Measurements from ENCODE around the gene HOXD9.

The HOXD9 gene

DNA sequence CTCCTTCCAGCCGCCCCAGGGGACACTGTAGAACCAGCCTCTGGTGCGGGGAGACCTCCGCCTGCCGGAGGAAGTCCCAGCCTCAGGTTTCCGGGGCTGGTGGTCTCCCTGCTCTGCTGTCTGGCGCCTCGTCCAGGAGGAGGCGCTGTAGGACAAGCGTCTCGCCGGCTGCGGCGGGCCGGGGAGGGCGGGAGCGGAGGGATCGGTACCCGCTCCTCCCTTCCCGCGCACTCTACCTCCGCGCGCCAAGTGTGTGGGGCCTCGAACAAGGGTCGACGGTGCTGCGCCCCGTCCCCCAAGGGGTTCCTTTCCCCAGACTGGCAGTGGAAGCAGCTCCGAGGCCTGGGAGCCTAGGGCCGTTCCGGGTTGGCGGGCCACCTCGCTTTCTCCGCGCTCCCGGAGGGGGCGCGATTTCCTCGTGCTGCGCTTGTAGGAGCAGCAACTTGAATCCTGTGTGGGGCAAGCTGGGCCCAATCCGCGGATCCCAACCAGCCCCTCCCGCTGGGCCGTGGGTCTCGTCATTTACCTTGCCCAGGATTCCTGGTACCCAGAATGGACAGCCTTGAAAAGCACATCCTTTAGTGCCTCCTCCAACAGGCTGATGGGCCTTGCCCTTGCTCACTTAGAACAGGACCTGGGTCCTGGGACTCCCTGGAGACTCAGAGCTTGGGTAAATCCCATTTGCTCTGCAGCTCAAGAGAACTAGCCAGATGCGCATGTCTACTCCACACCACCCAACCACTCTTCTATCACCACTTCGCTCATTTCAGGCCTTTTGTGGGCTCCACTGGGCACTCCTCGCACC, 18.2 kb downstream of the HOXD9 start:
- DNase-seq = peak in 1 of 2 donors; percentile 43

- DNase-seq = no peak
Measured at GRCh38 chr2:176142281-176142680, 19.8 kb downstream of the HOXD9 start.

GRCh38 chr2:176145085-176145969, 22.8 kb downstream of the HOXD9 start:
- DNase-seq = no peak

DNA sequence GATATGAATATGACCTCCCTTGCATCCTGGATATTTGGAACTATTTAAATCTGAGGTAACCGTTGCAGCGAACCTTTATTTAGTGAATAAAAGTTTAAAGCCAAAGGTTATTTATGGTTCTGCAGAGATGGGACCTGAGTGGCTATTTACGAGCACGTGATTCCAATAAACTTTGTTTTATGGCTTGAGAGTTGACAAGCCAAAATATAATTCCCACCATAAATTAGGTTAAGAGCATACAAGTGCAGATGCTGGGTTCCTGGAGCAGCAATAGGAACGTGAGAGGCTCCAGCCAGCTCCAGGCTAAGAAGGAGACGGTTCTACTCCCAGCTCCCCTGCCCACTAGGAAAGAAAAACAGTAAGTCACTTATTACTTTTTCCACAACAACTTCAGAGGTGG, 23.6 kb downstream of the HOXD9 start:
- no peak for DNase-seq

GRCh38 chr2:176146645-176147044, 24.1 kb downstream of the HOXD9 start:
- DNase-seq = no peak

- DNase-seq = no peak
Measured at GRCh38 chr2:176147210-176147799, 24.8 kb downstream of the HOXD9 start.

DNA sequence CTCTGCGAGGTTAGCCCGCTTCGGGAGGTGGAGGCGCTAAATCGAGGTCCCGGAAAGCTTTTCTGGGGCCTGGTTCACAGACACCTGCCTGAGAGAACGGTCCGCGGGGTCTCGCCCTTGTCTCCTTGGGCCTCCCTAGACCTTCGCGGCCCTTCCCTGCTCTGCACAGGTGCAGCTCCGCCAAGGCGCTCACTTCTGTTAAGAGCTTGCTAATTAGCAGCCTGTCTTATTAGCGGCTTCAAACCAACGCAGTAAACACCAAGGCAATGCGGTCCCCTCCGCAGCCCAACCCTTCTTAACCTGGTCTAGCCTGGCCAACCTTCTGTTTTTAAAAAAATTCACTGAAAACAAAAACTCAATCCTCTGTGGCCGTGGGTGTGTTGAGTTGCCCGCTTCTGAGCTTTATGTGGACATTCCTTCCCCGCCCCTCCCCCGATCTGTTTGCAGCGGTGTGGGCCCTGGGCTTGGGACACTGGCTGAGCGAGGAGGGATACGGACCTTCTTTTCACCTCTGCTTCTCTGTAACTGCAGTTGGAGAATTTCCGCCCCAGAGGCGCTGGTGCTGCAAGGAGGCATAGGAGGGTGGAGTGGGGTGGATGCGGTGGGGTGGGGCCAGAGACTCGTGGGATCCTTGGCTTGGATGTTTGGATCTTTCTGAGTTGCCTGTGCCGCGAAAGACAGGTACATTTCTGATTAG, 25.4 kb downstream of the HOXD9 start:
- DNase-seq = no peak

- DNase-seq = no peak
Measured at GRCh38 chr2:176148751-176149421, 26.4 kb downstream of the HOXD9 start.

DNA sequence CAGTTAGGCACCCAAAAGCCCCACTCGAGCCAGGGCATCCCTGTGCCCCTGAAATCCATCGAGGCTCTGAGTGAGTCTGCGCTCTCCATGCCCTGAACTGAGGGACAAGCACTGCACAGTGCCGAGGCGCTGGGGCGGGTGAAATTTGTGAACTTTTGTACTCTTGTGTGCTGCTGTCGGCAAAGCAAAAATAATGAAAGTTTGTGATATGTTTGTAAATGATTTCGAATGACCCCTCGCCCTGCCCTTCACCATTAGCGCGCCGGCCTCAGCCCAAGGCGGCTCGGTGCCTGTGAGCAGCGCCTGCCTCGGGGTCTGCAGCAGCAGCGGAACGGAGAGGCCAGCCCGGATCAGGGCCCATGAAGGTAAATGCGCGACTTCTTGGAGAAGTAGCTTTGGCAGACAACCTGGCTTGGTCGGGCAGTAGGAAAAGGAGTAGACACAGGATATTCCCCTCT, 27.0 kb downstream of the HOXD9 start:
- no peak for DNase-seq

- no peak for DNase-seq
Measured at GRCh38 chr2:176149939-176150583, 27.5 kb downstream of the HOXD9 start.

GRCh38 chr2:176150584-176151441, 28.3 kb downstream of the HOXD9 start:
- no peak for DNase-seq

DNA sequence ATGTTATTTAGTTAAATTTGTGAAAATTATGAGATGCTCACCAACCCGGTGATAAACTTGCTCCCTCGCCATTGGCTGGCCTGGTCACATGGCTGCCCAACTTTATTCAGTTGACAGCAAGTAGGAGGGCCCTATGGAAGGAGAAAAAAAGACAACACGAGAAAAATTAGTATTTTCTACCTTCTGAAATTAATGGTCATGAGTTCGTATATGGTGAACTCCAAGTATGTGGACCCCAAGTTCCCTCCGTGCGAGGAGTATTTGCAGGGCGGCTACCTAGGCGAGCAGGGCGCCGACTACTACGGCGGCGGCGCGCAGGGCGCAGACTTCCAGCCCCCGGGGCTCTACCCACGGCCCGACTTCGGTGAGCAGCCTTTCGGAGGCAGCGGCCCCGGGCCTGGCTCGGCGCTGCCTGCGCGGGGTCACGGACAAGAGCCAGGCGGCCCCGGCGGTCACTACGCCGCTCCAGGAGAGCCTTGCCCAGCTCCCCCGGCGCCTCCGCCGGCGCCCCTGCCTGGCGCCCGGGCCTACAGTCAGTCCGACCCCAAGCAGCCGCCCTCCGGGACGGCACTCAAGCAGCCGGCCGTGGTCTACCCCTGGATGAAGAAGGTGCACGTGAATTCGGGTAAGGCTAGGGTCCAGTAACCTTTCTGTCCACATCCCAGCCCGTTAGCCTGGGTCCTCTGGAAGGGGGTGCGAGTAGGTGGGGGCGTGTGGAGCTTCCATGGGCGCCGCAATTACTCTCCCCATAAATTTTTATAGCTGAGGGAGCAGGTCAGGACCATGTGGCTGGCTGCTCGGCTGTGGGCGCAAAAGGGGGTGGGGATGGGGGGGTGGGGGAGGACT, 29.1 kb downstream of the HOXD9 start, which contains the start of gene HOXD4:
Gene HOXD4 (plus strand): TSS at position 109 of the 846 bp plus-strand sequence. CDS start 84 bp downstream, at position 193.
- DNase-seq = no peak

DNA sequence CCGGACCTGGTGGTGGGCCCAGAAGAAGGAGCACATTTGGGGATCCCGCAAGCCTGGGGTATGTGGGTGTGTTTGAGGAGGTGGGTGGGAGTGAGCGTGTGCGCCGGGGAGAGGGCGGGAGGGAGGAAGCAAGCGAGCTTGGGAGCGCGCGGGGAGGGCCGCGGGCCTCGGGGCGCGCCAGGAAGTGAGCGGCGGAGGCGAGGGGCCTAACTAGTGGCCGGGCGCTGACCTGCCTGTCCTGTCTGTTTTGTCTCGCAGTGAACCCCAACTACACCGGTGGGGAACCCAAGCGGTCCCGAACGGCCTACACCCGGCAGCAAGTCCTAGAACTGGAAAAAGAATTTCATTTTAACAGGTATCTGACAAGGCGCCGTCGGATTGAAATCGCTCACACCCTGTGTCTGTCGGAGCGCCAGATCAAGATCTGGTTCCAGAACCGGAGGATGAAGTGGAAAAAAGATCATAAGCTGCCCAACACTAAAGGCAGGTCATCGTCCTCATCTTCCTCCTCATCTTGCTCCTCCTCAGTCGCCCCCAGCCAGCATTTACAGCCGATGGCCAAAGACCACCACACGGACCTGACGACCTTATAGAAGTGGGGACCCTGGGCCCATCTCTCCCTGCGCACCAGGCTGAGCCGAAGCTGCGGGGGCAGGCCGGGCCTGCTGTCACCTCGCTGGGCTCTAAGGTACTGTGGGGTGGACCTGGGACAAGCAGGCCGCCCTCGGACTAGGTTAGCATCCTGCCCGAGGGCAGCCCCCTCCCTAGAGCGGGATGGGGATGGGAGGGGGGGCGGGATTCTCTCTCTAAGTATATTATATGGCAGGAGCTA, 30.0 kb downstream of the HOXD9 start:
- no peak for DNase-seq

GRCh38 chr2:176154576-176155252, 32.2 kb downstream of the HOXD9 start:
- no peak for DNase-seq

DNA sequence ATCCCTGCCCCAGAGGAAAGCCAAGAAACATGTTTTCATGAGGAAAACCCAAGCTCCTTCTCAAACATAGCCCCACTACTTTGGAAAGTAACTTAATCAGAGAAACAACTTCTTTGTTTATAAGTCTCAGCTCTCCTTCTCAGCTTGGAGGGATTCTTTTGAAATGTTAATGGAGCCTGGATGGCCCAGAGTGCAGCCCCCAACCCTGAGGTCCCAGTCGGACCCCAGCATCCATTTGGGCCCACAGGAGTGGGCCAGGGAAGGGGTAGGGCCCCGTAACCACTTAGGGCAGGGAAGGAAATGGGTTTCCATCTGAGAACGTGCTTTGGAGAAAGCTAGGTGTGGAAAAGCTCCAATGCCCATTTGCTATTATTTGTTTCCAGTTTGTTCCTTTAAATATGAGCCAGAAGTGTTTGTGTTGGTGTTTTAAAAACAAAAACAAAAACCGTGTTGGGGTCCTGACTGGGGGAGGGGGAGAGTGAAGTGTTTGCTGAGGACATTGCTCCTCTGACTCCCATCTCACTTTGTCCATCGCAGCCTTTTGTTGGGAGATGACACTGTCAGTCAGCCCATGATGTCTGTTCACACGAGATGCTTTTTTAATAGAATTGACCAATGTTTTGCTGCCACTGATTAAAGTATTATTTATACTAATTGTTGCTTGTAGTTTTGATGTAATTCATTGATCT, 33.0 kb downstream of the HOXD9 start:
- no peak for DNase-seq

DNA sequence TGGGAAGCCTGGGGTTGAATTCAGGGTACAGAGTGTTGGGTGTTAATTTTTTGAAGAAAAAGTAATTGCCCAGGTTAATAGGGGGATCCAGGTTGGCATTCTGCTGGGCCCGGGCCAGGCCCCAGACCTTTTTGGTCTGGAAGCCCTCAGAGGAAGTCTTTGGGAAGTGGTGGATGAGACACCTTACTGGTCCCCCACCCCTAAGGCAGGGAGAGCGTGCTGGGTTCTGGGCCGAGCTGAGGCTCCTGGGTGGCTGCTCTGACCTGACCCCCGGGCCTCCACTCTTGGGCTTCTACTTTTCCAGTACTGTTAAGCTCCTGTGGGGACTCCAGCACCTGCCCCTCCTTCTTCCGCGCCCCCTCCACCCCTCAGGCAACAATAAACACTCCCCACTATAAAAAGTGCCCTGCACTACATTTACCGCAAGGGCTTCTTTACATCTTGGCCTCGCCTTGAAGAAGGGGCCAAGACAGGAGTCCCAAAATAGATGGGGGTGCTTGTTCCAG, 33.8 kb downstream of the HOXD9 start:
- no peak for DNase-seq

DNA sequence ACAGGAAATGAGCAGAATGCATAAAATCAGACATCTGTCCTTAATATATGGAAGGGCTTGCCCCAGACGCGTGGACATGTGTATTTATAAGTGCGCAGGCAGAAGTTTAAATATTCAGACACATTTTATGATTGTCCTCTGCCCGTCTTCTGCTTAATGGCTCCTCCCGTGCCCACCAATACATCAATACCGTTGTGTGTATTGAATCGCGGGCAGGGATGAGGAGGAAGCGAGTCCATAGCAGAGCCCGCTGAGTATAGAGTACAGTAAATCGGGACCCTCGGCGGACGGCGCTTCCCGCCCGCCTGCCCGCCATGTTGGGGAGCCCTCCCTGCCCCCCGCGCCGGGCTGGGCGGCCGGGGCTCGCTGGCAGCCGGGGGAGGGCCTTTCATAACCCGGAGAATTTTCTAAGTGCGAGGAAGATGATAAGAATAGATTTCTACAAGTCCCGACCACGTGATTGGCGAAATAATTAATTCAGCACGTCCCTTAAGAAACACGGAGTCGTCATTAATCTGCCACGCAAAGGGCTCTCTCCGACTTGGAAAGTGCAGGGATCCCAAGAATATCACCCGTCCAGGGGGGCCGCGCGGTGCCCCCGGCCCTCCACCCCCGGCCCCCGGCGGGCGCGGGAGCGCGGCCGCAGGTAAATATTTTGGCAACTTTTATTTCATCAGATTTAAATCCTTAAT, 34.4 kb downstream of the HOXD9 start, which contains the start of gene HOXD3:
Gene HOXD3 (plus strand): TSS at position 501 of the 692 bp plus-strand sequence. CDS start 11,808 bp downstream, outside the sequence.
- no peak for DNase-seq
